HEK293 (cell line): ENCODE data around the gene ANTKMT.

Experiments
- CTCF ChIA-PET: fragments of 350-600 bp; formaldehyde crosslinking; extraction: SDS; loops from one replicate; lab custom pipeline; 2021; ENCODE audit warnings: antibody characterized with exemption; lab: Yijun Ruan, JAX
- POLR2A ChIA-PET: fragments of 300-600 bp; formaldehyde crosslinking; extraction: SDS; loops from one replicate; lab custom pipeline; 2020; ENCODE audit warnings: antibody characterized with exemption, inconsistent platforms; lab: Yijun Ruan, JAX
- H3K27ac ChIP-seq: fragments of 200-500 bp; sonication (Bioruptor generic); 2 replicates; pipeline ENCODE4 v1.5.1; 2014; ENCODE audit warnings: low read depth, low read length, control low read depth, inconsistent platforms; ENCODE audit errors: extremely low read depth
- H3K36me3 ChIP-seq, 2 experiments: fragments of 200-500 bp in 1 of 2; sonication (Bioruptor generic) in 1 of 2; 1 replicate in 1 of 2; 2 replicates in 1 of 2; pipeline ENCODE4 v1.5.1; 2014 to 2017; ENCODE audit warnings: inconsistent platforms in 2 of 2, low read length in 2 of 2; ENCODE audit not compliant: control insufficient read depth in 2 of 2, insufficient read depth in 1 of 2
- H3K4me1 ChIP-seq: fragments of 200-500 bp; sonication (Bioruptor generic); 2 replicates; pipeline ENCODE4 v1.5.1; 2014; ENCODE audit warnings: mild to moderate bottlenecking, low read length, inconsistent platforms; ENCODE audit not compliant: control insufficient read depth, insufficient read depth
- H3K4me3 ChIP-seq: 2 replicates; pipeline ENCODE4 v1.5.1; 2011; ENCODE audit warnings: low read depth, mild to moderate bottlenecking, control low read depth, low read length, moderate library complexity
- H3K9me3 ChIP-seq: fragments of 200-500 bp; sonication (Bioruptor generic); 2 replicates; pipeline ENCODE4 v1.5.1; 2014; ENCODE audit warnings: low read depth, low read length, inconsistent platforms; ENCODE audit not compliant: control insufficient read depth, insufficient read depth
- BCL11B ChIP-seq: fragments of 450-650 bp; formaldehyde crosslinking; IDR thresholded peaks from 2 replicates; pipeline ENCODE4 v1.5.1; 2016; ENCODE audit warnings: low read depth, missing biosample characterization, missing genetic modification characterization
- KLF7 ChIP-seq: fragments of 450-650 bp; formaldehyde crosslinking; IDR thresholded peaks from 2 replicates; pipeline ENCODE4 v1.5.1; 2016; ENCODE audit warnings: missing biosample characterization, missing genetic modification characterization, borderline replicate concordance
- KLF8 ChIP-seq: fragments of 450-650 bp; formaldehyde crosslinking; IDR thresholded peaks from 2 replicates; pipeline ENCODE4 v1.5.1; 2016; ENCODE audit warnings: missing biosample characterization, missing genetic modification characterization
- SALL2 ChIP-seq: fragments of 450-650 bp; formaldehyde crosslinking; IDR thresholded peaks from 2 replicates; pipeline ENCODE4 v1.5.0; 2017; ENCODE audit warnings: missing biosample characterization, mild to moderate bottlenecking, missing genetic modification characterization, borderline replicate concordance
- TCF7L2 ChIP-seq: IDR thresholded peaks from 2 replicates; pipeline ENCODE4 v1.6.1; 2011; ENCODE audit warnings: low read depth, mild to moderate bottlenecking, inconsistent platforms, low read length, moderate library complexity, borderline replicate concordance
- WT1 ChIP-seq: fragments of 450-650 bp; formaldehyde crosslinking; IDR thresholded peaks from 2 replicates; pipeline ENCODE4 v1.5.1; 2016; ENCODE audit warnings: missing biosample characterization, missing genetic modification characterization
- ZBTB1 ChIP-seq: fragments of 450-650 bp; formaldehyde crosslinking; IDR thresholded peaks from 2 replicates; pipeline ENCODE4 v1.5.1; 2016; ENCODE audit warnings: missing biosample characterization, missing genetic modification characterization
- ZBTB7A ChIP-seq: fragments of 450-650 bp; formaldehyde crosslinking; IDR thresholded peaks from 2 replicates; pipeline ENCODE4 v1.5.1; 2016; ENCODE audit warnings: low read depth, missing biosample characterization, missing genetic modification characterization
- ZFP37 ChIP-seq: fragments of 450-650 bp; formaldehyde crosslinking; IDR thresholded peaks from 2 replicates; pipeline ENCODE4 v1.5.1; 2016; ENCODE audit warnings: missing biosample characterization, missing genetic modification characterization
- ZIC2 ChIP-seq: fragments of 450-650 bp; formaldehyde crosslinking; IDR thresholded peaks from 2 replicates; pipeline ENCODE4 v1.5.1; 2016; ENCODE audit warnings: missing biosample characterization, missing genetic modification characterization
- ZNF157 ChIP-seq: fragments of 450-650 bp; formaldehyde crosslinking; IDR thresholded peaks from 2 replicates; pipeline ENCODE4 v1.5.1; 2016; ENCODE audit warnings: missing biosample characterization, missing genetic modification characterization
- ZNF202 ChIP-seq: fragments of 450-650 bp; formaldehyde crosslinking; IDR thresholded peaks from 2 replicates; pipeline ENCODE4 v1.5.1; 2016; ENCODE audit warnings: missing biosample characterization, missing genetic modification characterization, borderline replicate concordance
- ZNF23 ChIP-seq: fragments of 450-650 bp; formaldehyde crosslinking; IDR thresholded peaks from 2 replicates; pipeline ENCODE4 v1.5.1; 2016; ENCODE audit warnings: missing biosample characterization, missing genetic modification characterization, borderline replicate concordance
- ZNF311 ChIP-seq: fragments of 450-650 bp; formaldehyde crosslinking; IDR thresholded peaks from 2 replicates; pipeline ENCODE4 v1.5.1; 2017; ENCODE audit warnings: missing biosample characterization, missing genetic modification characterization, borderline replicate concordance
- ZNF37A ChIP-seq: fragments of 450-650 bp; IDR thresholded peaks from 2 replicates; pipeline ENCODE4 v1.5.1; 2018; ENCODE audit warnings: missing biosample characterization, missing genetic modification characterization
- ZNF585B ChIP-seq: fragments of 450-650 bp; formaldehyde crosslinking; IDR thresholded peaks from 2 replicates; pipeline ENCODE4 v1.5.1; 2016; ENCODE audit warnings: missing biosample characterization, missing genetic modification characterization
- TF ChIP-seq, protein P1 (sequence below): fragments of 450-650 bp; formaldehyde crosslinking; IDR thresholded peaks from 2 replicates; pipeline ENCODE4 v1.5.1; 2017; ENCODE audit warnings: missing biosample characterization, missing genetic modification characterization
- TF ChIP-seq, protein P2 (sequence below): fragments of 450-650 bp; formaldehyde crosslinking; IDR thresholded peaks from 2 replicates; pipeline ENCODE4 v1.5.1; 2016; ENCODE audit warnings: missing biosample characterization, missing genetic modification characterization
- TF ChIP-seq, protein P3 (sequence below): fragments of 450-650 bp; formaldehyde crosslinking; IDR thresholded peaks from 2 replicates; pipeline ENCODE4 v1.5.1; 2016; ENCODE audit warnings: missing biosample characterization, missing genetic modification characterization
- TF ChIP-seq, protein P4 (sequence below): fragments of 450-650 bp; formaldehyde crosslinking; IDR thresholded peaks from 2 replicates; pipeline ENCODE4 v1.5.1; 2016; ENCODE audit warnings: missing biosample characterization, missing genetic modification characterization, low read depth
- TF ChIP-seq, protein P5 (sequence below): fragments of 450-650 bp; formaldehyde crosslinking; IDR thresholded peaks from 2 replicates; pipeline ENCODE4 v1.5.1; 2016; ENCODE audit warnings: missing biosample characterization, missing genetic modification characterization

The ANTKMT gene

DNA sequence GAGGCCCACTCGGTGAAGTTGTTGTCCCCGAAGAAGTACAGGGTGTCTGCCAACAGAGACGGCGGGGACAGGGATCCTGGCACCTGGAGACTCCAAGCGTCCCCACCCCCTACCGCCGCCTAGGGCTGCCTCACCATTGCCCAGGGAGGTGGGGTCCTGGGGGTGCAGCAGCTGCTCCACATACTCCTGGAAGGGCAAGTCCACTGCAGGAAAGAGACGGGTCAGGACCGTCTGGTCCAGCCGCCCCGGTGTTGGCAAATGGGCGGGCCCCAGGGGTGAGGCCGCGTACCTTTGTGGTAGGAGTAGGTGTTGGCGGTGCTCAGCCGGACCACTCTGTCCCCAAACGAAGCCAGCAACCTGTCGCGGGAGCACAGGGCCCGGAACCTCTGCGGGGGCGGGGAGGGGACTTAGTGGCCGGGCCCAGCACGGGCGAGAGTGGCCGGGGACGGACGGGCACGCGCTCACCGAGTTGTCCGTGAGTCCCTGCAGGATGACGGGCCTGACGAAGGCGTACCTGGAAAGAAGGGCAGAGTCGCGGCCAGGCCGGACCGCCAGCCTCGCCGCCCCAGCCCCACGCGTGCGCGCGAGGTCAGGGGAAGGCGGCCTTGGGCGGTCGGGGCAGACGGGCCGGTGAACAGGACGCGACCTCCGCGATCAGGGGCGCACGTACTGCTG is 37.4 kb upstream of the ANTKMT start (continued):
- 0 out of 2 replicates have a peak, but pooled peaks have one; percentile 51 for TF ChIP-seq KLF7

DNA sequence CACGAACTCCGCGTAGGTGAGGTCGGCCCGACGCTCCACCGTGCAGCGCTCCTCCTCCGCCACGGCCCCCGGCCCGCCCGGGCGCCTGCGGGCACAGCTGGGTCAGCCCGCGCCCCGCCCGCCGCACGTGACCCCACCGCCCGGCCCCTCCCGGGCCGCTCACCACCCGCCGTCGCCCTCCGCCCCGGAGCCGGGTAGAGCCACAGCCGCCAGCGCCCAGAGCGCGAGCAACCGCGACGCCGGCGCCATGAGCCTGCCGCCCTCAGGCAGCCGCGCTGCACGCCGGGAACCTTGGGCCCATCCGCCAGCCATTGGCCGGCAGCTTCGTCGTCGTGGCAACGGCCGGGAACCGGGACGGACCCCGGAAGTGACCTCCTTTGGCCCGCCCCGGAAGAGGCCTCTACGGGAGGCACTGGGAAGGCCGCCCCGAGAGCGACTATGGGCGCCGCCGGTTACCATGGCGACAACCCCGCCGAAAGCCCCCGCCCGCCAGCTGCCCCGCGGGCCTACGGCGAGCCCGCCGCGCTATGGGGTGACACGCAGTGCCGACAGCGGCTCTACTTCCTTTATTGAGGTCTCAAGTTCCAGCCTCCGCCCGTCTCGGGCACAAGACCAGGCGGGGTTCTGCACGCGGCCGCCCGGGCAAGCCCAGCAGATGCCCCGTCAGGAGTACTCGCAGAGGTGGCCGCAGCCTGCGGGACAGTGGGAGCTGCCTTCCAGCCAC is 36.7 kb upstream of the ANTKMT start, which contains the start of gene JMJD8:
Gene JMJD8 (minus strand): TSS at position 264 of the 724 bp plus-strand sequence. CDS start 15 bp downstream, at position 249.
- CTCF ChIA-PET: interaction anchor here (0.8 to 1.8 kb wide), 2 partner anchors 28 to 101 kb away, joined by 3 read pairs; no protein-coding TSS in a partner anchor
- H3K4me1 ChIP-seq: peaks cover 9% of the 10 kb centered on the region; the same call in 1 of the 2 replicates
- peak within 1 kb of the TSS; percentile 97 for H3K27ac ChIP-seq
- H3K4me3 ChIP-seq: peak within 1 kb of the TSS; percentile 68
- POLR2A ChIA-PET: interaction anchor here (0.6 to 1.4 kb wide), 9 partner anchors 9 to 449 kb away, joined by 3 to 9 read pairs (median 4); partner anchors contain the start of genes CCDC78, FAM234A, HAGHL and METTL26
- peaks cover 3 to 70% of the 10 kb centered on the region in 2 experiments; a peak in 1 of 3 replicates for H3K36me3 ChIP-seq
- no peaks in the 10 kb centered on the region for H3K9me3 ChIP-seq
- TF ChIP-seq, protein P1, sequence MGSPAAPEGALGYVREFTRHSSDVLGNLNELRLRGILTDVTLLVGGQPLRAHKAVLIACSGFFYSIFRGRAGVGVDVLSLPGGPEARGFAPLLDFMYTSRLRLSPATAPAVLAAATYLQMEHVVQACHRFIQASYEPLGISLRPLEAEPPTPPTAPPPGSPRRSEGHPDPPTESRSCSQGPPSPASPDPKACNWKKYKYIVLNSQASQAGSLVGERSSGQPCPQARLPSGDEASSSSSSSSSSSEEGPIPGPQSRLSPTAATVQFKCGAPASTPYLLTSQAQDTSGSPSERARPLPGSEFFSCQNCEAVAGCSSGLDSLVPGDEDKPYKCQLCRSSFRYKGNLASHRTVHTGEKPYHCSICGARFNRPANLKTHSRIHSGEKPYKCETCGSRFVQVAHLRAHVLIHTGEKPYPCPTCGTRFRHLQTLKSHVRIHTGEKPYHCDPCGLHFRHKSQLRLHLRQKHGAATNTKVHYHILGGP (tag by site-specific recombination): no peak
- TF ChIP-seq, protein P2, sequence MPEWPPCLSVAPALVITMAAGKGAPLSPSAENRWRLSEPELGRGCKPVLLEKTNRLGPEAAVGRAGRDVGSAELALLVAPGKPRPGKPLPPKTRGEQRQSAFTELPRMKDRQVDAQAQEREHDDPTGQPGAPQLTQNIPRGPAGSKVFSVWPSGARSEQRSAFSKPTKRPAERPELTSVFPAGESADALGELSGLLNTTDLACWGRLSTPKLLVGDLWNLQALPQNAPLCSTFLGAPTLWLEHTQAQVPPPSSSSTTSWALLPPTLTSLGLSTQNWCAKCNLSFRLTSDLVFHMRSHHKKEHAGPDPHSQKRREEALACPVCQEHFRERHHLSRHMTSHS (tag by site-specific recombination): no peak
- TF ChIP-seq, protein P3, sequence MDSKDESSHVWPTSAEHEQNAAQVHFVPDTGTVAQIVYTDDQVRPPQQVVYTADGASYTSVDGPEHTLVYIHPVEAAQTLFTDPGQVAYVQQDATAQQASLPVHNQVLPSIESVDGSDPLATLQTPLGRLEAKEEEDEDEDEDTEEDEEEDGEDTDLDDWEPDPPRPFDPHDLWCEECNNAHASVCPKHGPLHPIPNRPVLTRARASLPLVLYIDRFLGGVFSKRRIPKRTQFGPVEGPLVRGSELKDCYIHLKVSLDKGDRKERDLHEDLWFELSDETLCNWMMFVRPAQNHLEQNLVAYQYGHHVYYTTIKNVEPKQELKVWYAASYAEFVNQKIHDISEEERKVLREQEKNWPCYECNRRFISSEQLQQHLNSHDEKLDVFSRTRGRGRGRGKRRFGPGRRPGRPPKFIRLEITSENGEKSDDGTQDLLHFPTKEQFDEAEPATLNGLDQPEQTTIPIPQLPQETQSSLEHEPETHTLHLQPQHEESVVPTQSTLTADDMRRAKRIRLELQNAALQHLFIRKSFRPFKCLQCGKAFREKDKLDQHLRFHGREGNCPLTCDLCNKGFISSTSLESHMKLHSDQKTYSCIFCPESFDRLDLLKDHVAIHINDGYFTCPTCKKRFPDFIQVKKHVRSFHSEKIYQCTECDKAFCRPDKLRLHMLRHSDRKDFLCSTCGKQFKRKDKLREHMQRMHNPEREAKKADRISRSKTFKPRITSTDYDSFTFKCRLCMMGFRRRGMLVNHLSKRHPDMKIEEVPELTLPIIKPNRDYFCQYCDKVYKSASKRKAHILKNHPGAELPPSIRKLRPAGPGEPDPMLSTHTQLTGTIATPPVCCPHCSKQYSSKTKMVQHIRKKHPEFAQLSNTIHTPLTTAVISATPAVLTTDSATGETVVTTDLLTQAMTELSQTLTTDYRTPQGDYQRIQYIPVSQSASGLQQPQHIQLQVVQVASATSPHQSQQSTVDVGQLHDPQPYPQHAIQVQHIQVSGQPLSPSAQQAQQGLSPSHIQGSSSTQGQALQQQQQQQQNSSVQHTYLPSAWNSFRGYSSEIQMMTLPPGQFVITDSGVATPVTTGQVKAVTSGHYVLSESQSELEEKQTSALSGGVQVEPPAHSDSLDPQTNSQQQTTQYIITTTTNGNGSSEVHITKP (tag by site-specific recombination): 0 out of 2 replicates have a peak, but pooled peaks have one; percentile 14
- peak; percentile 26; the same call in 1 of the 2 replicates for TF ChIP-seq KLF8 (tag by site-specific recombination)
- TF ChIP-seq ZNF157 (tag by site-specific recombination): no peak
- TF ChIP-seq WT1 (tag by site-specific recombination): peak; percentile 45
- TF ChIP-seq ZNF202 (tag by site-specific recombination): no peak
- TF ChIP-seq, protein P4, sequence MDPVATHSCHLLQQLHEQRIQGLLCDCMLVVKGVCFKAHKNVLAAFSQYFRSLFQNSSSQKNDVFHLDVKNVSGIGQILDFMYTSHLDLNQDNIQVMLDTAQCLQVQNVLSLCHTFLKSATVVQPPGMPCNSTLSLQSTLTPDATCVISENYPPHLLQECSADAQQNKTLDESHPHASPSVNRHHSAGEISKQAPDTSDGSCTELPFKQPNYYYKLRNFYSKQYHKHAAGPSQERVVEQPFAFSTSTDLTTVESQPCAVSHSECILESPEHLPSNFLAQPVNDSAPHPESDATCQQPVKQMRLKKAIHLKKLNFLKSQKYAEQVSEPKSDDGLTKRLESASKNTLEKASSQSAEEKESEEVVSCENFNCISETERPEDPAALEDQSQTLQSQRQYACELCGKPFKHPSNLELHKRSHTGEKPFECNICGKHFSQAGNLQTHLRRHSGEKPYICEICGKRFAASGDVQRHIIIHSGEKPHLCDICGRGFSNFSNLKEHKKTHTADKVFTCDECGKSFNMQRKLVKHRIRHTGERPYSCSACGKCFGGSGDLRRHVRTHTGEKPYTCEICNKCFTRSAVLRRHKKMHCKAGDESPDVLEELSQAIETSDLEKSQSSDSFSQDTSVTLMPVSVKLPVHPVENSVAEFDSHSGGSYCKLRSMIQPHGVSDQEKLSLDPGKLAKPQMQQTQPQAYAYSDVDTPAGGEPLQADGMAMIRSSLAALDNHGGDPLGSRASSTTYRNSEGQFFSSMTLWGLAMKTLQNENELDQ (tag by site-specific recombination): no peak
- TF ChIP-seq SALL2 (tag by site-specific recombination): no peak
- TF ChIP-seq ZFP37 (tag by site-specific recombination): no peak
- no peak for TF ChIP-seq ZNF23
- TF ChIP-seq BCL11B (tag by site-specific recombination): peak; percentile 79
- no peak for TF ChIP-seq ZNF311 (tag by site-specific recombination)
- no peak for TF ChIP-seq TCF7L2
- TF ChIP-seq, protein P5, sequence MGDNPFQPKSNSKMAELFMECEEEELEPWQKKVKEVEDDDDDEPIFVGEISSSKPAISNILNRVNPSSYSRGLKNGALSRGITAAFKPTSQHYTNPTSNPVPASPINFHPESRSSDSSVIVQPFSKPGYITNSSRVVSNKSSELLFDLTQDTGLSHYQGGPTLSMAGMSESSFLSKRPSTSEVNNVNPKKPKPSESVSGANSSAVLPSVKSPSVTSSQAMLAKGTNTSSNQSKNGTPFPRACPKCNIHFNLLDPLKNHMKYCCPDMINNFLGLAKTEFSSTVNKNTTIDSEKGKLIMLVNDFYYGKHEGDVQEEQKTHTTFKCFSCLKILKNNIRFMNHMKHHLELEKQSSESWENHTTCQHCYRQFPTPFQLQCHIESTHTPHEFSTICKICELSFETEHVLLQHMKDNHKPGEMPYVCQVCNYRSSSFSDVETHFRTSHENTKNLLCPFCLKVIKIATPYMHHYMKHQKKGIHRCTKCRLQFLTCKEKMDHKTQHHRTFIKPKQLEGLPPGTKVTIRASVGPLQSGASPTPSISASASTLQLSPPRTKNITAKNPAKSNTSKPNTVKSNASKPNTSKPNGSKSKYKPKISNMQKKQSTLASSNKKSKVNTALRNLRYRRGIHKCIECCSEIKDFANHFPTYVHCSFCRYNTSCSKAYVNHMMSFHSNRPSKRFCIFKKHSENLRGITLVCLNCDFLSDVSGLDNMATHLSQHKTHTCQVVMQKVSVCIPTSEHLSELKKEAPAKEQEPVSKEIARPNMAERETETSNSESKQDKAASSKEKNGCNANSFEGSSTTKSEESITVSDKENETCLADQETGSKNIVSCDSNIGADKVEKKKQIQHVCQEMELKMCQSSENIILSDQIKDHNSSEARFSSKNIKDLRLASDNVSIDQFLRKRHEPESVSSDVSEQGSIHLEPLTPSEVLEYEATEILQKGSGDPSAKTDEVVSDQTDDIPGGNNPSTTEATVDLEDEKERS: no peak
- TF ChIP-seq ZIC2: peak; percentile 96
- no peak for TF ChIP-seq ZNF585B (tag by site-specific recombination)
- no peak for TF ChIP-seq ZBTB1 (tag by site-specific recombination)
- TF ChIP-seq ZBTB7A: peak; percentile 80; the same call in 1 of the 2 replicates
- 0 out of 2 replicates have a peak, but pooled peaks have one; percentile 15 for TF ChIP-seq ZNF37A
